D341Med (cell line): ENCODE data around the gene SEPTIN2.
A peak's percentile ranks its signal among the peaks of the same experiment; 100 is the strongest.
"Not testable (repeated sequence)": the region's sequence is repeated elsewhere in the genome, so short reads cannot be mapped to it uniquely, and the experiment has no call there.

Source experiments
- DNase-seq: peaks from one replicate; pipeline ENCODE4 v3.0.0; 2012; ENCODE audit warnings: low spot score

The SEPTIN2 gene

DNA sequence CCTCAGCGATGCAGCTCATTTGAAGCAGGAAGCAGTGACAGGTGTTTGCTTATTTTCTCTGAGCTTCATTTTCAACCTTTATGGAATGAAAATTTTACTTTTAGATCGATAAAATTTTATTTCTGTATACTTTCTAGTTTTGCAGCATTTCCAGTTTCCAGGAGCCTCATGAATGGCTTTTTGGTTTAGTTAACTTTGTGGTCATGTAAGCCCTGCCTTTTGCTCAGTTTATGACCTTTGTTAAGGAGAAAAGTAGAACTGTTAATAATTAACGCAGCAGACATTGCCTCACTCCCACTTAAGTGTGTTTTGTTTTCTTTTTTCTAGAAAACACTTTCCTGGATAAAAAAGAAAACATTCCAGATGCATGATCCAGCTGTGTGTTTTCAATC is 35.9 kb downstream of the SEPTIN2 start:
- no peak for DNase-seq

DNA sequence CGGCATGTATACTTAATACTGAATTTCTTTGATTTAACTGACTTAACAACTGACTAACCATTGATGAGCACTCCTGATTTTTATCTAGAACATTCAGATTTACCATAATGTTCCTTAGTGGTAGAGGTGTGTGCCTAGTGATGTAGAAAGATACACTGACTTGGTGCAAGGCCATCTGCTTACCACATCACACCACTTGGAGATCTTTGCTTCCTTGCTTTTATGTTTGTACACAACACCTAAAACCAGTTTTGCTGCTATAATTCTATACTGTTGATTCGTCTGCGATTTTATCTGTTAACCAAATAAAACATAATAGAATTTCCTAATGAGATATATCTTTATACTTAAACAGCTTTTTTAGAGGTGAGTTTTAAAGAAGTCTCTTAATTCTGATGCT is 36.5 kb downstream of the SEPTIN2 start:
- no peak for DNase-seq

DNA sequence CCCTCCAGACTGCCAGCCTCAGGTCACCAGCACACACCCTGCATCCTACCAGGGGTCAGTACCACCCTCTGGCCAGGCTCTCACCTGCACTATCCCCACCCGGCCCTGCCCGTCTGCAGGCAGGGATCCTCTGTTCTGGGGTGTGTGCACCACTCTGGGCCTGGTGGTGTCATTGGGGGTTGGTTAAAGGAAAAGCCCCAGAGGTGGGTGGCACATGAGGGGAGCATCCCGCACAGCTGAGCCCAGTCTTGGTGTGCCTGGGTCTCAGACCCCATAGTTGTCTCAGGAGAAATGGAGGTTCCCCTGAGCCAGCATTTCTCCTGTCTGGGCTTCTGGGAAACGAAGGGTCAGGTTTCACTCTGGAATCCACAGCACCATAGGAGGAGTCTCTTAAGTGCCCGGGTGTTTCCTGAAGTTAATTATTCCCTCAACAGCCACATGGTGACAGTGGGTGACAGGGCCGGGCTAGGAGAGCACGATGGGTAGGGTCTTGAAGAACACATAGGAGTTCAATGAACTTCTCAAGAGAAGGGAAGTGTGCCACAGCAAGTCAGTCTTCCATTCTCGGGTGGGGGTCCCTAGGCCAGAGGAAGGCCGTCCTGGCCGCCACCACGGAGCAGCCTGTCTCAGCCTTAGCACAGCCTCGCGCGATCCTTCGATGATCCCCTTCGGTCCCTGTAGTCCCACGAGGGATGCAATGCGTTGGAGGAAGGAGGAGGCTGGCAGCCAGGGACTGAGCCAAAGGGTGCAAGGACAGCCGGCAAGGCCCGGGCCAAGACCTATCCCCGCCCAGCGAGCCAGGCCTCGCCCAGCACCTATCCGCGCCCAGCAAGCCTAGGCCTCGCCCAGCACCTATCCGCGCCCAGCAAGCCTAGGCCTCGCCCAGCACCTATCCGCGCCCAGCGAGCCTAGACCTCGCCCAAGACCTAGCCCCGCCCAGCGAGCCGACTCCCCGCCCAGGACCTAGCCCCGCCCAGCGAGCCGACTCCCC is 39.2 kb downstream of the SEPTIN2 start:
- DNase-seq: peak; percentile 83

DNA sequence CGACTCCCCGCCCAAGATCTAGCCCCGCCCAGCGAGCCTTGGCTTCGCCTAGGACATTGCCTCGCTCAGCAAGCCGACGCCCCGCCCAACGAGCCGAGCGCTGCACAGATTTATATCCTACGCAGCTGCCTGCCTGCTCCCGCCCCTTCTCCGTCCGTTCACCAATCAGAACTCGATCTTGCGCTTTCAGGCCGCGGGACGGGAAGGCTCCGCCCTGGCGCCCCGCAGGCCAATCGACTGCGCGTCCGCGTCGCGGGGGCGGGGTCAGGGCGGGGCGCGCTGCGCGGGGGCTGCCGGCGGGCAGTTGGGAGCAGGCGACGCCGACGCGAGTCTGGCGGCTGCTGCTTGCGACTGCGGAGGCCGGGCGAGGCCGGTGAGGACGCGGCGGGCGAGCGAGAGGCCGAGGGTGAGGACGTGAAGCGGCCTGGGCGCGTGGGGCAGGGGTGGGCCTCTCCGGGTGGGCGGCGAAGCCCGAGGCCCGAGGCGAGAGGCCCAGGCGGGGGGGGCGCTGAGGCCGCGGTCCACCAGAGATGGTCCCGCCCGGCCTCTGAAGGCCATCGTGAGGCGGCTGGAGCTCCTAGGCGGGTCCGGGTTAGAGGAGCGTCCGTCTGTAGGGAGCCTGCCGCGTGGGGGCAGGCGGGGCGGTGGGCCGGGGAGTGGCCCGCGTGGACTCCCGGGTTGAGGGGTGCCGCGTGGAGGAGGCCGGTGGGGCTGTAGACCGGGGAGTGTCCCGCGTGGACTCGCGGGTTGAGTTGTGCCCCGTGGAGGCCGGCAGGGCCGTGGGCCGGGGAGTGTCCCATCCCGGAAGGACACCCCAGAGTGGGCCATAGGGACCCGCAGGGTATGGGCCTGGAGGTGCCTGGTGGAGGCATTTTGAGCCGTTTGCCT is 40.5 kb downstream of the SEPTIN2 start, which contains the start of gene FARP2:
Gene FARP2, plus strand, starts transcription at position 303 of the 888 bp plus-strand sequence. CDS start 16,823 bp downstream, outside the sequence.
- peak; percentile 95 for DNase-seq

DNA sequence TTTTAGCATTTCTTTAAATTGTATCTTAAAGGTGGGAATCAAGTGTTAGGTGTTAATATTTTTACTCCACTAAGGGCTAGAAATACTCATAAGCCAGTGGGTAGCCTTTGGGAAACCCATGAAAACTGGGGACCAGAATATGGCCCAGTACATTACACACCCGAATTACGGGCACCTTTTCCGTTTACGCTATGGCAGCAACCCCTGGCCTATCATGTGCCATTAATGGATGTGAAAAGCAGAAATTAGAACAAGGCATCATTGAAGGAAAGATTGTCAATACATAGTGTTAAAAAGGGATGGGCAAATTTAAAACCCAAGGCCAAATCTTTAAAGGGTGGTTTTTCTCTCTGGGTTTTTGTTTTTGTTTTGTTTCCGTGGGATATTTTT is 41.1 kb downstream of the SEPTIN2 start:
- no peak for DNase-seq

DNA sequence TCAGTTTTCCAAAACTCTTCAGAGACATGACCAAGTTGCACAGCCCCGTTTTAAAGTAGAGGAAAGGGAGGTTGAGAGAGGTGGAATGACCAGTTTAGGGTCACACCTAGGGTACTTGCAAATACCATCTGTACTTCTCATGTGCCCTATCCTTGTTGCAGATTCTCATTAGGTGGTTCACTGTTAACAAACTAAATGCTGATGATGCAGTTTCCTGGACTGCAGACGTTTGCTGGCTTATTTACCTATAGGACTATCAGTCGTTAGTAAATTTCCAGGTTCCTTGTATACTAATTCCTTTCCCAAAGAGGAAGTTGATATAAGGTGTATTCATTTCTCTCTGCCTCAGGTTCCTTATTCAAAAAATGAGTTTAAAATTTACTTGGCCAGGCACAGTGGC is 41.8 kb downstream of the SEPTIN2 start:
- no peak for DNase-seq

DNA sequence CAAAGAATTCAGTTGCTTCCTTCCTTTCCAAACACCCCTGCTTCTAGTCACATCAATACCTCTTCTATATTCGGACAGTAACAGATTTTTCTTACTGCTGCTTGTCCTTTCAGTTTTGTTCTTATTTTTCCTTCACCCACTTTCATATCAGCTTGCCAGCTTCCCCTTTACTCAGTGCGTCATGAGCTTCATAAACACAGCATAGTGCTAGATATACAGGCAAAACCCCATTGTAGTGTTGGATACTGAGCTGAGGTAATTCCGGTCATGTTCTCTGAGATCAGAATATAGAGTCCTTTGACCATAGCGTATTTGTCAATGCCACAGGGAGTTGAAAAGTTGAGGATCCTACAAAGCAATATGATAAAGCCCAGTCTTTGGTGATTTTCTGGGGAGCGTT is 42.7 kb downstream of the SEPTIN2 start:
- no peak for DNase-seq

DNA sequence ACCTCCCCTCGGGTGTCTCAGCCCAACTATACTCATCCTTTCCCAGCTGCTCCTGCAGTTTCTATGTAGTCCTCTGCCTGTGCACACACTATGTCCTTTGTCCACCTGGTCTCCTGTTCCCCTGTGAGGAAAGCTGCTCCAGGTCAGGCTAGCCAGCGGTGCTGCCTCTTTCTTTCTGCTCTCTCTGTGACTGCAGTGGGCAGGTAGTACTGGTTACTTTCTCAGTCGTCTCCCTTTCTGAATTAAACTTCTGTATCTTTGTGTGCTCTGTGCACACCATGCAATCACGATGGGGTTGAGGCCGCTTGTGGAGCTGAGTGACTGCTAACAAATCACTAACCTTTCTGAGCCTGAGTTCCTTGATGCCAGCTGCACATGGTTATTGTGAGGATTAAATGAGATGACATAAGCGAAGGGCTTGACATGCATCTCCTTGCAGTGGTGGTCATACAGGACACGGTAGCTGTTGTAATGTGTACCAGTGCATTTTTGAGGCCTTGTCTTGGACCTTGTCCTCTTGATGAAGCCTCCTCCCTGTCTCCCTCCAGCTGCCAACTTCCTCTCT is 43.8 kb downstream of the SEPTIN2 start:
- DNase-seq: no peak

DNA sequence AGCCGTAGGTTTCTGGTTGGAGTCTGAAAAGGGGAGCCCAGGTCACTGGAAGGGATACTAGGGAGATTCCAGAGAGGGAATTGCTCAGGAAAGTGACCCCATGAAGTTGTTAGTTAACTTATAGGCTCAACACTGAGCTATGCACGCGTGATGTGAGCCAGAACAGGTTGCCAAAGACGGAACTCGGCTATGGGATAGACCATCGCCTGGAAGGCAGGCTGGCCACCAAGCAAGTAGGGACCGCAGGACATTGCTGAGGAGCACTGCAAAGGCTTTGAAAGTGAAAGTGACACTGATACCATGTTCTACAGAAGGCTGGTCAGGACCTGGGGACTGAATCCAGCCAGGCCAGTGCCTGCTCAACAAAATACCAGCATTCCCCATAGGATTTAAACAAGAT is 47.7 kb downstream of the SEPTIN2 start:
- no peak for DNase-seq

DNA sequence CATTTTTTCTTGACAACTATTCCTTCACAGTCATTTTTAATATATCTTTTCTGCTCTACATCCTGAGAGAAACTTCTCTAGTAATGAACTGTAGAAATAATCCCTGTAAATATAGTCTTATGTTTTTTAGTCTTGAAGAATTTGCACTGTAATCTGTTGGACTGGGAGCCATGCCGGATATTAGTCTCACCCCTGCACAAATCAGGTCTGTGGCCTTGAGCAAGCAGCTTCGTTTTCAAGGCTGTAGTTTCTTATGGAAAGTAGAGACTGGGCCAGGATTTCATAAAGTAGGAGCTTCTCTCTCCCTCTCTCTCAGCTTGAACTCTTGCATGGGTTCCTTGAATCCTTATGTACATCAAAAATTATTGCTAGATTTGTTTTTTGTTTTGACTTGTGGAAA is 49.1 kb downstream of the SEPTIN2 start:
- no peak for DNase-seq

DNA sequence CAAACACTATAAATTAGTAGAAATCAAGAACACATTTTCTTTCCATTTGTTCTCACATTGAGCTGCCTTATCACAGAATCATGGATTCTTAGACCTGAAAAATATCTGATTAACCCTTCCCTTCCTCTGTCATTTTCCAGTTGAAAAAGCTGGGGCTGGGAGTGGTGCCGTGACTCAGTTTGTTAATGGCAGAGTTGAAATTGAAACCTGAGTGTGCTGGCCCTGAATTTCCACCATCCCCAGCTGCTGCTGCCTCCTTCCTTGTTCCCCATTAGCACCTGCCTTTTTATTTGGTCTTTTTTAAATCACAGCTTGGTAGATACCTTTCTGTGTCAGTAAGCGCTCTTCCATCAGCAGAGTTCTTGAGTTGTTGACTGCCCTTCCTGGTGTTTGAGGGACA is 51.0 kb downstream of the SEPTIN2 start:
- DNase-seq: no peak

DNA sequence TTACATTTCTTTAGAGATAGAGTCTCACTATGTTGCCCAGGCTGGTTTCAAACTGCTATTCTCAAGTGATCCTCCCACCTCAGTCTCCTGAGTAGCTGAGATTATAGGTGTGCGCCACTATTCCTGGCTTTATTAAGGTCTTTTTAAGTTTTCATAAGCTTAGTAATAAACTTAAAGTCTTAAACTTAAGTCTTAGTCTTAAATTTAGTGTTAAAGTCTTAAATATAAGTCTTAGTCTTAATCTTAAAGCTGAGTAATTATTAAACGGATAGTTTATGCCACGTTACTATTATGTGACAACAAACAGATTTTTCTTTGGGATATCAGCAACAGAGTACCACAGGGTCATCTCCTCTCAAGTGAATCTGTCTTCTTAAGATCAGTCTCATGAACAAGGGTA is 52.9 kb downstream of the SEPTIN2 start:
- DNase-seq: no peak

DNA sequence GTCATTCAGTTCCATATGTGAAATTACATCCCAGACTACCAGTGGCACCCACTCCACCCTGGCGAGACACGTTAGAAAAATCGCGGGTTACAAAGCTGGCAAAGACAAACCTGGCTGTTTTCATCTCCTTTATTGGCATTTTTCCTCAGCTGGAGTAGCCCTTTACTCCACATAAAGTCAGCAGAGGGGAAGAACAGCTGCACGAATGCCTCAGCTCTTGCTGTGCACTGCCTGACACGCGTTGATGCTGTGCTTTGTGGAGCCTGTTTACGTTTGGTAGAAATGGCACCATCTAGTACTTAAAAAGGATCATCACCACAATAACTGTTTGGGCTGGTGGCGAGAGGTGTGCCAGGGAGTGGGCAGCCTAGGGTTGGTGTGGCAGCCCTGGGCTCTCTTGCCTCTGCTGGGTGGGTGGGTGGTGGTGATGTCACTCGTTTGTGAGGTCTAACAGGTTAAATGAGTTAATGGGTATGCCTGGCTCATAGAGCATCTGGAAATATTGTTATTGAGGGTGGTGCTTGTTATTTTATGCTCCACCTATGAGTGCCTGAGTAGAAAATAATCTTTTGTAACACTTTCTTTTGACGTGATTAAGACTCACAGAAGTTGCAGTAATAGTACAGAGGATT is 56.8 kb downstream of the SEPTIN2 start:
- no peak for DNase-seq

DNA sequence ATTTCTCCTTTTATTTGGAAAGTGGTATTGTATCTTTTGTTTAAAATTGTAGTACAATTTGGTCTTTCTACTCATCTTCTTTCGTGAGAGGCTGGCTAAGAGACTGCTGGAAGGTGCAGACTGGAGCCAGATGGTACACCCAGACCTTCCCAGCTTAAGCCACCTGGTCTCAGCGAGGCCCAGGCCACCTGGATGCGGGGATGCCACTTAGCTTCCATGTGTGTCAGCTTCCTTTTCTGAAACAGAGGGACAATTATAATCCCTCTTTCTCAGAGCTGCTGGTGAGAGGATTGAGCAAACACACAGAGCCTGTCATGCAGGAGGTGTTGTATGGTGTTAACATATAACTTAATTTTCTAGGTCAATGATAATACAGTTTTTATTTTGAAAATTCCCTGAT is 57.7 kb downstream of the SEPTIN2 start:
- DNase-seq: peak; percentile 76

DNA sequence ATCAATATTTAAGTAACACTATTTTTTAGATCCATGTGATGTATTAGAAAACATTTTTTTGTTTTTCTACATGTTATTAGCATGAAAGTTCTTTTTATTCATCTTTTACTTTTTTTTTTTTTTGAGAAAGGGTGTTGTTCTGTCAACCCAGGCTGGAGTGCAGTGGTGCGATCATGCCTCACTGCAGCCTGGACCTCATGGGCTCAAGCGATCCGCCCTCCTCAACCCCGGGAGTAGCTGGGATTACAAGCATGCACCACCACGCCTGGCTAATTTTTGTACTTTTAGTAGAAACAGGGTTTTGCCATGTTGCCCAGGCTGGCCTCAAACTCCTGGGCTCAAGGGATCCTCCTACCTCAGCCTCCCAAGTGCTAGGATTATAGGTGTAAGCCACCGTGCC is 58.2 kb downstream of the SEPTIN2 start:
- not testable (repeated sequence) for DNase-seq

DNA sequence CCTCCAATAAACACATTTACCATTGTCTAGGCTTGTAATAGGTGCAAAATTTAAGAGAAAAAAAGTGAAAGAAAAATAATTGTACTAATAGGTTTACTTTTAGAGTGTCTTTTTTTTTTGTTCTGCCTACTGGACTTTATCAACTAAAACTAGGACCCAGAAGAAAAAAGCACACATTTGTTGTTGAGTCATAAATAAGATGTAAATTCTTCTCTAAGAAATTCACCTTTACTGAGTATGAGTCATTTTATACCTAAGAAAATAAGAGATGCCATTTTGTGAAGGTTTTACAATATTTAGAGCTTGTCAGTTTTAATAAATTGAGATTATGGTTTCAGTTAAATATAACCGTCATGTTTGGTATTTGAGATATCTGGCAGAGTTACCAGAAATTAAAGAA is 59.6 kb downstream of the SEPTIN2 start:
- DNase-seq: no peak

DNA sequence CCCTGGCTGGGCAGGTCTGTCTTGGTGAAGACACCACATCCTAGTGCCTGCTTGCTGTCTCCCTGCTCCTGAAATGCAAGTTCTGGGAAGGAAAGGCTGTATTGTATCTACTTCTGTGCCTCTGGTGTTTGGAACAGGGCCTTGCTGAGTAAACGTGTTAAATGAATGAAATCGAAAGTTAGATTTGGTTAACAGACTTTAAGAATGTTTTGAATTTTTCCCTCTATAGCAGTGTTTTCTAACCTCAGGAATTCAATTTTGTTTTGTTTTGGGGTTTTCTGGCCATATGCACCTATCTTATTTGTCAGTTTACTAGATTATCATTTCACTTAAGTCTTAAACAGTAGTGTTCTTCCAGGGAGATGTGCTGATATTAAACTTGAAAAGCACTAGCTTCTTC is 61.1 kb downstream of the SEPTIN2 start:
- no peak for DNase-seq

DNA sequence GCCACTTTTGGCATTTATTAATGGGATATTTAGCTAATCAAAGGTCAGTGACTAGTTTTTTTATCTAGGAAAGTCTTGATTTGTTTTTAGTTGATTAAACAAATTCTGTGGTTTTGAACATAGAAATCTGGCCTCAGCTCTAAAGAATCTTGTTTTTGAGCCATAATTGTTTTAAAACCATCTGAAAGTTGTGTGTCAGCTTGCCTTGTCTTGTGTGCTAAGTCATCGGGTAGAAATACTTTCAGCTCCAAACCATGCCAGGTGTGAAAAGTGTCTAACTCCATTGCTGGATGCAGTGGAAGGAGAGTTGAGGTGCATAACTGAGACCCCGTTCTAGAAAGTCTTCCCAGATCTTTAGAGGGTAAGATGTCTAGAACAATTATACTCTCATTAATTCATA is 63.1 kb downstream of the SEPTIN2 start:
- DNase-seq: no peak

DNA sequence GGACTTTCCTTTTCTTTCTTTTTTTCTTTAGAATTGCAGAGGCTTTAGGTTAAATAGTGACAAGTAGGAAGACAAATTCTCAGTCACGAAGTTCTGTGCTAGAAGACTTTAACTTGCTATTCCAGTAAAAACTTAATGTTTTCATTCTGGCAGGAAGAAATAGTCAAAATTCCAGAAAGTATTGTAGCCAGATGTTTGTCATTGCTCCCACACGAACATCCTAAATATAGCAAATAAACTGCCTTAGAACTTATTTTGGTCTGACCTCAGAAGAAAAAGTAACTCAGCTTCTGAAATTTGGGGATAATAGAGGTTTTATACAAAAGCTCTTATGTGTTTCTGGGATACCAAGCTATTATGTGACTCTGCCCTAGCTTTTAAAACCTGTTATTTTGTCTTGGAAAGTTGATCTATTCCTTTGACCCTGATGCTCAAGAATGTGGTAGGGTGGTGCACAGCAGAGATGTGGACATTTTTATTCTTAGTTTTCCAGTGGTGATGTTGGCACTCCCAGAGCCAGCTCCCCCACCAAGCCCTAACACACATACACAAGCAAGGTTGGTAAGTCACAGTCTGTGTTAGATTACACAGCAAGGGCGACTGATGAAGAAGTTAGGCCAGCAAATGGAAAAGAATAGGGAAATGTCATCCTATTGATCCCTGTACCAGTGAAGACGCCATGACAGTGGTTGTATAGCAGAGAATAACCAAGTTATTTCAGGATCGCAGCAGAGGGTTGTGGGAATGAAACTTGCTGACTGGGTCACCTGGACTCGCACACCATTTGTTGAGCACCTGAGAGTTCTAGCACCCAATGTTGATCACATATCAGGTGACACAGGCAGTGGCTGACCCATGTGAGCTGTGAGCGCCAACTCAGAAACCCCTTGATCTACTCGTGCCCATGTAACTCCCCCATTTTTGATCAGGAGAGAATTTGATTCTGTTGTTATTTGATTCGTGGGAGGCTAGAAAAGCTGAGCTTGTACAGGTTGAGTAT is 64.1 kb downstream of the SEPTIN2 start:
- no peak for DNase-seq

DNA sequence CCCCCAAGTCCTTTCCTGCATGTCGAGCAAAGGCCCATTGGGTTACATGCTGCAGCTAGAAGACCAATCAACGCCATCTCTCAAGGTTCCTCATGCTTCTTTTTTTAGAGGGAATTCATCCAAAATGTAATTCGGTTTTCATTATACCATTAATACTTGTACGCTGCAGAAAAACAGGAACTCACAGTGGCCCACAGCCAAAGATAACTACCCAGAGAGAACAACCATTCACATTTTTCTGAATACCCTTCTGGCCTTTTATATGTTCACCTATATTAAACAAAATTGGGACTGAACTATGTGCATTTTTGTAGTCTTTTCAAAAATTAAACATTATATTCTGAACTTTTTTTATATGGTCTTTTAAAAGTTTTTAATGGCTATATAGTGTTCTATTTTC is 66.1 kb downstream of the SEPTIN2 start:
- no peak for DNase-seq

DNA sequence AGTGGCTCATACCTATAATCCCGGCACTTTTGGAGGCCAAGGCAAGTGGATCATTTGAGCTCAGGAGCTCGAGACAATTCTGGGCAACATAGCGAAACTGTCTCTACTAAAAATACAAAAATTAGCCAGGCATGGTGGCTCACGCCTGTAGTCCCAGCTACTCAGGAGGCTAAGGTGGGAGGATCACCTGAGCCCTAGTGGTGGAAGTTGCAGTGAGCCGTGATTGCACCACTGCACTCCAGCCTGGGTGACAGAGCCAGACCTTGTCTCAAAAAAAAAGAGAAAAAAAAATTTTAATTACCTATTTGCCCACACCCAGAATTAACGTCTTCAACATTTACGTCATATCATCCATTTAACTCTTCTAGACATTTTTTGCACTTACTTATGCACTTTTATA is 69.7 kb downstream of the SEPTIN2 start:
- not testable (repeated sequence) for DNase-seq
